ENCODE data around the gene MED16.

- TF ChIP-seq CTCF (IDR thresholded peaks at IDR 0.05) (no peak), POLR2A (IDR thresholded peaks at IDR 0.05) (no peak)
Measured at GRCh38 chr19:938233-938923, 45.4 kb upstream of the MED16 start.

All from adrenal gland (tissue), 5 donors.